Fibroblast of lung (primary cell): ENCODE measurements around the gene WWOX.

ENCODE experiments used
- EZH2 ChIP-seq: IDR thresholded peaks from 2 replicates; pipeline ENCODE4 v1.5.1; 2012; ENCODE audit warnings: low read length, control low read depth, mild to moderate bottlenecking; ENCODE audit errors: missing control alignments
- TF ChIP-seq, protein P1 (sequence below), 2 donors: IDR thresholded peaks in 1 of 2; conservative IDR thresholded peaks in 1 of 2; 1 replicate in 1 of 2; 2 replicates in 1 of 2; pipeline ENCODE4 v1.5.1; 2011 to 2012; ENCODE audit warnings: low read length in 2 of 2, control low read depth in 1 of 2, inconsistent platforms in 1 of 2, low read depth in 1 of 2, mild to moderate bottlenecking in 1 of 2

- TF ChIP-seq, protein P1, sequence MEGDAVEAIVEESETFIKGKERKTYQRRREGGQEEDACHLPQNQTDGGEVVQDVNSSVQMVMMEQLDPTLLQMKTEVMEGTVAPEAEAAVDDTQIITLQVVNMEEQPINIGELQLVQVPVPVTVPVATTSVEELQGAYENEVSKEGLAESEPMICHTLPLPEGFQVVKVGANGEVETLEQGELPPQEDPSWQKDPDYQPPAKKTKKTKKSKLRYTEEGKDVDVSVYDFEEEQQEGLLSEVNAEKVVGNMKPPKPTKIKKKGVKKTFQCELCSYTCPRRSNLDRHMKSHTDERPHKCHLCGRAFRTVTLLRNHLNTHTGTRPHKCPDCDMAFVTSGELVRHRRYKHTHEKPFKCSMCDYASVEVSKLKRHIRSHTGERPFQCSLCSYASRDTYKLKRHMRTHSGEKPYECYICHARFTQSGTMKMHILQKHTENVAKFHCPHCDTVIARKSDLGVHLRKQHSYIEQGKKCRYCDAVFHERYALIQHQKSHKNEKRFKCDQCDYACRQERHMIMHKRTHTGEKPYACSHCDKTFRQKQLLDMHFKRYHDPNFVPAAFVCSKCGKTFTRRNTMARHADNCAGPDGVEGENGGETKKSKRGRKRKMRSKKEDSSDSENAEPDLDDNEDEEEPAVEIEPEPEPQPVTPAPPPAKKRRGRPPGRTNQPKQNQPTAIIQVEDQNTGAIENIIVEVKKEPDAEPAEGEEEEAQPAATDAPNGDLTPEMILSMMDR (conservative IDR thresholded peaks at IDR 0.05 in 1 of 2, IDR thresholded peaks at IDR 0.05 in 1 of 2; ENCODE audit: low read depth in 1 of 2, low read length in 2 of 2): no peak
- no peak for TF ChIP-seq EZH2
Measured at GRCh38 chr16:78675312-78675711, 575.9 kb downstream of the WWOX start.
